HepG2 (cell line): ENCODE results near the gene TAF7.
"Not testable (repeated sequence)": the region's sequence is repeated elsewhere in the genome, so short reads cannot be mapped to it uniquely, and the experiment has no call there.

Experiments
- BHLHE40 ChIP-seq: IDR thresholded peaks from 2 replicates; pipeline ENCODE4 v1.6.1; 2011; ENCODE audit warnings: low read length, improper control_type of control experiment
- MXI1 ChIP-seq: IDR thresholded peaks from 3 replicates; pipeline ENCODE4 v1.6.1; 2012; ENCODE audit warnings: low read depth, low read length, inconsistent platforms, borderline replicate concordance
- POLR2AphosphoS5 ChIP-seq: IDR thresholded peaks from 2 replicates; pipeline ENCODE4 v1.6.1; 2012; ENCODE audit warnings: low read depth, low read length
- TF ChIP-seq, protein P1 (sequence below): sonication (generic); formaldehyde crosslinking; IDR thresholded peaks from 2 replicates; pipeline ENCODE4 v1.5.0; 2020; ENCODE audit warnings: mild to moderate bottlenecking, missing genetic modification reagents, moderate library complexity

DNA sequence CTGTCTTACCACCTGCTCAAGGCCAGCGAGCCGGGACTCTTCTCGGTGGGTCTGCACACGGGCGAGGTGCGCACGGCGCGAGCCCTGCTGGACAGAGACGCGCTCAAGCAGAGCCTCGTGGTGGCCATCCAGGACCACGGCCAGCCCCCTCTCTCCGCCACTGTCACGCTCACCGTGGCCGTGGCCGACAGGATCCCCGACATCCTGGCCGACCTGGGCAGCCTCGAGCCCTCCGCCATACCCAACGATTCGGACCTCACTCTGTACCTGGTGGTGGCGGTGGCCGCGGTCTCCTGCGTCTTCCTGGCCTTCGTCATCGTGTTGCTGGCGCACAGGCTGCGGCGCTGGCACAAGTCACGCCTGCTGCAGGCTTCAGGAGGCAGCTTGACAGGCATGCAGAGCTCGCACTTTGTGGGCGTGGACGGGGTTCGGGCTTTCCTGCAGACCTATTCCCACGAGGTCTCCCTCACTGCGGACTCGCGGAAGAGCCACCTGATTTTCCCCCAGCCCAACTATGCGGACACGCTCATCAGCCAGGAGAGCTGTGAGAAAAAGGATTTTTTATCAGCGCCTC, 20.3 kb upstream of the TAF7 start:
- TF ChIP-seq, protein P1, sequence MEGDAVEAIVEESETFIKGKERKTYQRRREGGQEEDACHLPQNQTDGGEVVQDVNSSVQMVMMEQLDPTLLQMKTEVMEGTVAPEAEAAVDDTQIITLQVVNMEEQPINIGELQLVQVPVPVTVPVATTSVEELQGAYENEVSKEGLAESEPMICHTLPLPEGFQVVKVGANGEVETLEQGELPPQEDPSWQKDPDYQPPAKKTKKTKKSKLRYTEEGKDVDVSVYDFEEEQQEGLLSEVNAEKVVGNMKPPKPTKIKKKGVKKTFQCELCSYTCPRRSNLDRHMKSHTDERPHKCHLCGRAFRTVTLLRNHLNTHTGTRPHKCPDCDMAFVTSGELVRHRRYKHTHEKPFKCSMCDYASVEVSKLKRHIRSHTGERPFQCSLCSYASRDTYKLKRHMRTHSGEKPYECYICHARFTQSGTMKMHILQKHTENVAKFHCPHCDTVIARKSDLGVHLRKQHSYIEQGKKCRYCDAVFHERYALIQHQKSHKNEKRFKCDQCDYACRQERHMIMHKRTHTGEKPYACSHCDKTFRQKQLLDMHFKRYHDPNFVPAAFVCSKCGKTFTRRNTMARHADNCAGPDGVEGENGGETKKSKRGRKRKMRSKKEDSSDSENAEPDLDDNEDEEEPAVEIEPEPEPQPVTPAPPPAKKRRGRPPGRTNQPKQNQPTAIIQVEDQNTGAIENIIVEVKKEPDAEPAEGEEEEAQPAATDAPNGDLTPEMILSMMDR (CRISPR knock-in tag), result not testable (repeated sequence)
- not testable (repeated sequence) for TF ChIP-seq POLR2AphosphoS5, MXI1, BHLHE40
